LNCaP clone FGC (cell line): ENCODE measurements around the gene TET2.
A peak's percentile ranks its signal among the peaks of the same experiment; 100 is the strongest.

ENCODE experiments used
- DNase-seq: peaks from one replicate; pipeline ENCODE4 v3.0.0-alpha.2; 2011; ENCODE audit warnings: low read depth
- H3K4me3 ChIP-seq: 2 replicates; pipeline ENCODE4 v1.5.1; 2011; ENCODE audit warnings: mild to moderate bottlenecking, low read depth, low read length, control low read depth
- TF ChIP-seq, protein P1 (sequence below): IDR thresholded peaks from 2 replicates; pipeline ENCODE4 v1.5.1; 2012; ENCODE audit warnings: mild to moderate bottlenecking; ENCODE audit not compliant: control insufficient read depth, insufficient read depth; ENCODE audit errors: extremely low read depth

The TET2 gene

DNA sequence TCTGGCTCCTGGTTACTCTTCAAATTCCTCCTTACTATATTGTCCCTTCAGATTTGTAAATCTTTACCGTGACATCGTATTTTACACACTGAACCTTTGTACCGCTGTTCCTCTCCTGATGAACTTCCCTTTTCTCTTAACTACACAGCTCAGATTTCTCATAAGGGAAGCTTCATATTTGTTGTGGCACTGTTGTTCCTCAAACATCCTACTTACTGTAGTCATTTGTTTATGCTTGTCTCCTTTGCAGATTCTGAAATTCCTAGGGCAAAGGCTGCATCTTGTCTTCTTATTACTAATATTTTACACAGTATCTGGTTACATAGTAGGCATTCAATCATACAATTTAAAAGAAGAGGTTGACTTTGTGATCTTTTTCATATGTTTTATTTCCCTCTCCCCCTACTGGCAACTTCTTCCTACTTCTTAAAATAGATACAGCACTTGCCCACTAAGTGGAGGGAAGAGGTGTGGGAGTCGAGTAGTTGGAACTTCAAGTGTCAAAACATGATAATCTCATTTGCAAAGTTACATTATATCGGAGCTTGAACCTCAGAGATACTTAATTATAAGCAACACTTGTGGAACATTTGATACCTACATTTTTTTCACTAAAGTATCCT, 50.0 kb downstream of the TET2 start:
- no peak for DNase-seq
- H3K4me3 ChIP-seq, result no peak overlapping the region
- TF ChIP-seq, protein P1, sequence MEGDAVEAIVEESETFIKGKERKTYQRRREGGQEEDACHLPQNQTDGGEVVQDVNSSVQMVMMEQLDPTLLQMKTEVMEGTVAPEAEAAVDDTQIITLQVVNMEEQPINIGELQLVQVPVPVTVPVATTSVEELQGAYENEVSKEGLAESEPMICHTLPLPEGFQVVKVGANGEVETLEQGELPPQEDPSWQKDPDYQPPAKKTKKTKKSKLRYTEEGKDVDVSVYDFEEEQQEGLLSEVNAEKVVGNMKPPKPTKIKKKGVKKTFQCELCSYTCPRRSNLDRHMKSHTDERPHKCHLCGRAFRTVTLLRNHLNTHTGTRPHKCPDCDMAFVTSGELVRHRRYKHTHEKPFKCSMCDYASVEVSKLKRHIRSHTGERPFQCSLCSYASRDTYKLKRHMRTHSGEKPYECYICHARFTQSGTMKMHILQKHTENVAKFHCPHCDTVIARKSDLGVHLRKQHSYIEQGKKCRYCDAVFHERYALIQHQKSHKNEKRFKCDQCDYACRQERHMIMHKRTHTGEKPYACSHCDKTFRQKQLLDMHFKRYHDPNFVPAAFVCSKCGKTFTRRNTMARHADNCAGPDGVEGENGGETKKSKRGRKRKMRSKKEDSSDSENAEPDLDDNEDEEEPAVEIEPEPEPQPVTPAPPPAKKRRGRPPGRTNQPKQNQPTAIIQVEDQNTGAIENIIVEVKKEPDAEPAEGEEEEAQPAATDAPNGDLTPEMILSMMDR, result no peak

DNA sequence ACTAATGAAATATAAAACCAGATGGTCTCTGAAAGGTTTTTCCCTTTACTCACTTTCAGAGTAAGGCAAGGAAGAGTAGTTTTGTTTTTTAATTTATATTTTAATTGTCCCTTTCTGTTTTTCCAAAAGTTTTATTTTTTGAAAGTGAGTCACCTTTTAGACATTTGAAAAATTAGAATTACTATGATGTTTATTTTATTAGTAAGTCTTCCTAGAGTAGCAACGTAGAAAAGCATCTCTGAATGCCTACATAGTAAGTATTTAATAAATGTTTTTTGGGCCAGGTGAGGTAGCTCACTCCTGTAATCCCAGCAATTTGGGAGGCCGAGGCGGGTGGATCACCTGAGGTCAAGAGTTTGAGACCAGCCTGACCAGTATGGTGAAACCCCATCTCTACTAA, 51.1 kb downstream of the TET2 start:
- TF ChIP-seq, protein P1, result no peak
- DNase-seq, result no peak
- H3K4me3 ChIP-seq, result no peak overlapping the region

DNA sequence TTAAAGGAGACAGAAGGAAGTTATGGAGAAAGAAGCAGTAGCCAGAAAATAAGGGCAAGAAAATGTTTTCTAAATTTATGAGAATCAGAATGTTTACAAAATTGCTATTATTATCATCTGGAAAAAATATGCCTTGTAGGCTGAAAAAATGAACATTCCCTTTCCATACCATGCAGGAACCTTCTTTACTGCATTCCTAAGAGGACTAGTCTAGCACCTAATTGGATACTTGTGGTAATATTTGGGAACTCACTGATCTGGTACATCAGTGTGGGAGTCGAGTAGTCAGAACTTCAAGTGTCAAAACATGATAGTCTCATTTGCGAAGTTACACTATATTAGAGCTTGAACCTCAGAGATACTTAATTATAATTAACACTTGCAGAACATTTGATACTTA, 51.9 kb downstream of the TET2 start:
- DNase-seq, result no peak
- H3K4me3 ChIP-seq, result no peak overlapping the region
- TF ChIP-seq, protein P1, result no peak

- H3K4me3 ChIP-seq, result no peak overlapping the region
- TF ChIP-seq, protein P1, result no peak
- no peak for DNase-seq
Measured at GRCh38 chr4:105206214-105206613, 59.5 kb downstream of the TET2 start.

DNA sequence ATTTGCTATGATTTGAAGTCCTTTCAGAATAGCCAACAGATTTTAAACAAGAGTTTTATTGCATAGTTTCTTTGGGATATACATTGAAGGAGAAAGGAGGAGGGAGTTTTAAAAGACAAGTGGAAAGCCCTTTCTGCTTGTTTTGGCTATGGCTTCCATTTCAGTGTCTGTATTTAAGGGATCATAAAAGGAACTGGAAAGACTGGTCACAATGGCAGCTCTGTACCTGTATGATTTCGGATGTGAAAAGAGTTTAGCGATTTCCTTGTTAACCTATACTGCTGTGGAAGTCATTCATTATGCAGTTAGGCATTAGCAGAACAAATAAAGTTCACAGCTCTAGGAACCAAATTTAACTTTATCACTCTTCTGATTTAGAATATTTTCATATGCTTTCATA, 60.7 kb downstream of the TET2 start:
- TF ChIP-seq, protein P1, result no peak
- H3K4me3 ChIP-seq, result no peak overlapping the region
- DNase-seq, result peak; percentile 88

DNA sequence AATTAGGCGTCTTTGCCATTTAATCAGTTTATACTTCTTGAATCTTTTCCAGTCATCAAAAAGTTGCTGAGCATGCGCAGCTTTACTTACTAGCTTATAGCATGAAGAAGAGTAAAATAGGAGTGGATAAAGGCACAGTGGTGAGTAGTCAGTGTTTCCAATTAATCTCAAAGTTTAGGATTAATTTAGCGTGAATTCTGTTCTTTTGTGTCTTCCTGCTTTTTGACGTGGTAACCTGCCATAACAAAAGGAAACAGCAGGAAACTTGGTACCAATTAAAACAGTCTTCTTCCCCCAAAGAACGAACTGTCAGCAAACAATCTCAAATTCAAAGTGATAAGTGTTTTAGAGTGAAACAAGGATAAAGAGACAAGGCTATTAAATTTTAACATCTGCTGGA, 61.9 kb downstream of the TET2 start:
- DNase-seq, result no peak
- TF ChIP-seq, protein P1, result no peak
- H3K4me3 ChIP-seq, result no peak overlapping the region

DNA sequence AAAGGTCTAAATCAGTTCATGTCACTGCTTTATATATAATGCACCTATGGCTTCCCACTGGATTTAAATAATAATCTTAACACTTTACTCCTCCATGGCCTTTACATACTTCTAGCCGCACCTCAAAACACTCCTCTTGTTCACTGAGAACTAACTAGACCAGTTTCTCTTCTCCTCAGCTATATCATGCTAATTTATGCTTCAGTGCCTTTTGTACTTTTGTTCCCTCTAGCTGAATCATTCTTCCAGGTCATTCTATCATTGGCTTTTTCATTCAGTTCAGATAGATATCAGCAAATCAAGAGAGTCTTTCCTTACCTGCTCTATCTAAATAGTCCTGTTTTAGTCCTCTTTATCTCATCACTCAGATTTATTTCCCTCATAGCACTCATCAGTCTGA, 64.2 kb downstream of the TET2 start:
- H3K4me3 ChIP-seq, result no peak overlapping the region
- DNase-seq, result no peak
- TF ChIP-seq, protein P1, result no peak
